Measurements from ENCODE around the gene PLPP7. TPM values are rescaled to one million over a fixed set of nuclear protein-coding genes. Genes with fewer than 3 reads are reported as not detected.

Gene PLPP7
- polyA plus RNA-seq, 1 of the 3 experiments (the other 2 are of a cell fraction) = 8.6 TPM

DNA sequence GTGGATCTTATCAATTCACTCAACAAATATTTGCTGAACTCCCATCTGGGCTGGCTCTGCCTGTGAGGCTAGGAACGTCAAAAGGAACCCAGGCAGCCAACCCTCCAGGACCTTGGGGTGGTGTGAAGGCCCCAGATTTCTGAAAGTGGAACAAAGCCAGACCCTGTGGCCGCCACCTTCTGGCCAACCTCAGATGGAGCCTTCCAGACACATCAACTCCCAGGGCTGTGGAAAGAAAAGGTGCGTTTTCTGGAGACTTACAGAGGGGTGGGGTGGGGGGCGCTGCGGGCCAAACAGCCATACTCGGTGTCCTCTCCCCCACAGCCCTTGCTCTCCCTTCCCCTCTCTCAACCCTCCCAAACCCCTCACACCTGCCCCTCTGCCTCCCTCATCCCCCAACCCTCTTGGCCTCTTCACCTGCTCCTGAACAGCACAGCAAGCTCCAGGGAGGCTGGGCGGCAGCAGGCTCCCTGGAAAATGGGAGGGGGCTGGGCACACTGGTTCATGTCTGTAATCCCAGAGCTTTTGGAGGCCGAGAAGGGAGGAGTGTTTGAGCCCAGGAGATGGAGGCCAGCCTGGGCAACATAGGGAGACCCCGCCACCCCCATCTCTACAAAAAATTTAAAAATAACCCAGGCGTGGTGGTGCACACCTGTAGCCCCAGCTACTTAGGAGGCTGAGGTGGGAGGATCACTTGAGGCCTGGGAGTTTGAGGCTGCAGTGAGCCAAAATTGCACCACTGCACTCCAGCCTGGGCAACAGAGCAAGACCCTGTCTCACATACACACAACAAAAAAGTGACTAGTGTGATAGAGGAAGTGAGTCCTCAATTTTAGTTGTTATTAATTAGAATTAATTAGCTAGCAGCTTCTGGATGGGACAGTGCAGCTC, 59.4 kb downstream of the PLPP7 start:
- Histone ChIP-seq H3K27ac (ENCODE audit: low read depth in 2 of 2, low read length in 1 of 2) (no peak overlapping the region), H3K9me2 (no peaks in the 10 kb centered on the region), H3K4me1 (ENCODE audit: control insufficient read depth in 1 of 2, insufficient read depth in 2 of 2, low read depth in 1 of 2, low read length in 1 of 2) (peaks cover 0 to 5% of the 10 kb centered on the region in 2 experiments; a peak in 1 of 4 replicates), H3K4me3 (ENCODE audit: low read depth in 2 of 2, low read length in 1 of 2) (no peak overlapping the region), H4K20me1 (ENCODE audit: insufficient read depth) (no peaks in the 10 kb centered on the region), H3K9me3 (no peaks in the 10 kb centered on the region), H3K79me2 (ENCODE audit: insufficient read depth) (no peaks in the 10 kb centered on the region), H3K27me3 (ENCODE audit: insufficient read depth) (no peaks in the 10 kb centered on the region; the same call in 1 of the 2 replicates), H3K36me3 (replicated peaks in 1 of 2; ENCODE audit: control insufficient read depth in 1 of 2, insufficient read depth in 2 of 2, low read length in 1 of 2) (no peaks in the 10 kb centered on the region), H2AFZ (ENCODE audit: low read depth) (no peak overlapping the region; the same call in 1 of the 2 replicates), H3K4me2 (no peak overlapping the region), H3F3A (replicated peaks; ENCODE audit: insufficient read depth) (no peaks in the 10 kb centered on the region), H3K9ac (no peak overlapping the region)
- TF ChIP-seq, protein P1, sequence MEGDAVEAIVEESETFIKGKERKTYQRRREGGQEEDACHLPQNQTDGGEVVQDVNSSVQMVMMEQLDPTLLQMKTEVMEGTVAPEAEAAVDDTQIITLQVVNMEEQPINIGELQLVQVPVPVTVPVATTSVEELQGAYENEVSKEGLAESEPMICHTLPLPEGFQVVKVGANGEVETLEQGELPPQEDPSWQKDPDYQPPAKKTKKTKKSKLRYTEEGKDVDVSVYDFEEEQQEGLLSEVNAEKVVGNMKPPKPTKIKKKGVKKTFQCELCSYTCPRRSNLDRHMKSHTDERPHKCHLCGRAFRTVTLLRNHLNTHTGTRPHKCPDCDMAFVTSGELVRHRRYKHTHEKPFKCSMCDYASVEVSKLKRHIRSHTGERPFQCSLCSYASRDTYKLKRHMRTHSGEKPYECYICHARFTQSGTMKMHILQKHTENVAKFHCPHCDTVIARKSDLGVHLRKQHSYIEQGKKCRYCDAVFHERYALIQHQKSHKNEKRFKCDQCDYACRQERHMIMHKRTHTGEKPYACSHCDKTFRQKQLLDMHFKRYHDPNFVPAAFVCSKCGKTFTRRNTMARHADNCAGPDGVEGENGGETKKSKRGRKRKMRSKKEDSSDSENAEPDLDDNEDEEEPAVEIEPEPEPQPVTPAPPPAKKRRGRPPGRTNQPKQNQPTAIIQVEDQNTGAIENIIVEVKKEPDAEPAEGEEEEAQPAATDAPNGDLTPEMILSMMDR (IDR thresholded peaks at IDR 0.05) = peak; percentile 29; the same call in 1 of the 2 replicates
- TF ChIP-seq TAF1 (IDR thresholded peaks at IDR 0.05; ENCODE audit: borderline replicate concordance, low read depth, low read length) (no peak), NFIC (IDR thresholded peaks at IDR 0.05; ENCODE audit: borderline replicate concordance) (peak; percentile 31; the same call in 1 of the 2 replicates), MEF2A (IDR thresholded peaks at IDR 0.05; ENCODE audit: borderline replicate concordance, low read depth) (no peak), MXI1 (IDR thresholded peaks at IDR 0.05; ENCODE audit: low read depth, low read length) (no peak), CHD2 (IDR thresholded peaks at IDR 0.05; ENCODE audit: low read length, partially characterized antibody) (no peak)
- ChIA-PET POLR2A (no interaction called here), CTCF (interaction anchor here (0.6 to 3.5 kb wide), 52 partner anchors 8 to 426 kb away, joined by 3 to 50 read pairs (median 5); partner anchors contain the start of genes PRRT1B and RAPGEF1)
- DNase-seq = no peak
- WGBS (ENCODE audit: low lambda C conversion rate) = 71% methylated on average over 9 of the region's 10 CpGs

DNA sequence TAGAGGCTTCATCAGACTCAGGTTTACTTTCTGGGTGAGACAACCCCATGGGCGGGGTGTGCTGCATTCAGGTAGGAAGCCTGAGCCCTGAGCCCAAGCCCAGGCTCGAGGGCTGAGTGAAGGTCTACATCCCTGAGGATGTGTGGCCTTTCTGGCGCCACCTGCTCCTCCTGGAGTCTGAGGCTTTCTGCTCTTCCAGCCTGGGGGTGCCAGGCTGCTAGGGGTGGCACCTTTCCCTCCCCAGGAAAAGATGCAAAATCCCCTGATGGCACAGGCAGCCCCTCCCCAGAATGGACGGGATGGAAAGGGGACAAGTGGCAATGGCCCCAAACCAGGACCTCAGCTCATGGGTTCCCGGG, 60.0 kb downstream of the PLPP7 start:
- Histone ChIP-seq H3K4me2 (peak overlapping the region; percentile 87; the same call in 1 of the 2 replicates), H3K9me2 (no peaks in the 10 kb centered on the region), H3F3A (replicated peaks; ENCODE audit: insufficient read depth) (no peaks in the 10 kb centered on the region), H3K27me3 (ENCODE audit: insufficient read depth) (no peaks in the 10 kb centered on the region; the same call in 1 of the 2 replicates), H3K9ac (no peak overlapping the region), H3K79me2 (ENCODE audit: insufficient read depth) (no peaks in the 10 kb centered on the region), H3K4me3 (ENCODE audit: low read depth in 2 of 2, low read length in 1 of 2) (peak overlapping the region; percentile 40 to 67; a peak in 2 of 4 replicates), H2AFZ (ENCODE audit: low read depth) (peak overlapping the region; percentile 96; the same call in 1 of the 2 replicates), H3K4me1 (ENCODE audit: control insufficient read depth in 1 of 2, insufficient read depth in 2 of 2, low read depth in 1 of 2, low read length in 1 of 2) (peaks cover 0 to 5% of the 10 kb centered on the region in 2 experiments; a peak in 1 of 4 replicates), H3K27ac (ENCODE audit: low read depth in 2 of 2, low read length in 1 of 2) (no peak overlapping the region), H4K20me1 (ENCODE audit: insufficient read depth) (no peaks in the 10 kb centered on the region), H3K9me3 (no peaks in the 10 kb centered on the region), H3K36me3 (replicated peaks in 1 of 2; ENCODE audit: control insufficient read depth in 1 of 2, insufficient read depth in 2 of 2, low read length in 1 of 2) (no peaks in the 10 kb centered on the region)
- WGBS (ENCODE audit: low lambda C conversion rate) = 46% methylated on average over 3 of the region's 5 CpGs
- no peak for DNase-seq
- CTCF ChIA-PET = interaction anchor here (0.6 to 3.5 kb wide), 60 partner anchors 9 to 425 kb away, joined by 3 to 50 read pairs (median 5); partner anchors contain the start of genes PRRT1B and RAPGEF1
- POLR2A ChIA-PET = no interaction called here
- TF ChIP-seq, protein P1 (IDR thresholded peaks at IDR 0.05) = no peak
- TF ChIP-seq, protein P2, sequence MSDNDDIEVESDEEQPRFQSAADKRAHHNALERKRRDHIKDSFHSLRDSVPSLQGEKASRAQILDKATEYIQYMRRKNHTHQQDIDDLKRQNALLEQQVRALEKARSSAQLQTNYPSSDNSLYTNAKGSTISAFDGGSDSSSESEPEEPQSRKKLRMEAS (IDR thresholded peaks at IDR 0.05; ENCODE audit: low read depth) = no peak
- no peak for TF ChIP-seq POLR2AphosphoS5 (IDR thresholded peaks at IDR 0.05; ENCODE audit: low read depth, low read length)
- TF ChIP-seq CHD2 (IDR thresholded peaks at IDR 0.05; ENCODE audit: low read length, partially characterized antibody) = no peak
- TF ChIP-seq SMC3 (IDR thresholded peaks at IDR 0.05; ENCODE audit: low read depth, low read length) = no peak
- TF ChIP-seq TEAD4 (IDR thresholded peaks at IDR 0.05; ENCODE audit: borderline replicate concordance, insufficient read depth) = no peak
- TF ChIP-seq FOSL2 (IDR thresholded peaks at IDR 0.05; ENCODE audit: borderline replicate concordance, low read depth) = no peak
- TF ChIP-seq RCOR1 (IDR thresholded peaks at IDR 0.05; ENCODE audit: low read length) = no peak
- TF ChIP-seq MXI1 (IDR thresholded peaks at IDR 0.05; ENCODE audit: low read depth, low read length) = no peak
- TF ChIP-seq, protein P3, sequence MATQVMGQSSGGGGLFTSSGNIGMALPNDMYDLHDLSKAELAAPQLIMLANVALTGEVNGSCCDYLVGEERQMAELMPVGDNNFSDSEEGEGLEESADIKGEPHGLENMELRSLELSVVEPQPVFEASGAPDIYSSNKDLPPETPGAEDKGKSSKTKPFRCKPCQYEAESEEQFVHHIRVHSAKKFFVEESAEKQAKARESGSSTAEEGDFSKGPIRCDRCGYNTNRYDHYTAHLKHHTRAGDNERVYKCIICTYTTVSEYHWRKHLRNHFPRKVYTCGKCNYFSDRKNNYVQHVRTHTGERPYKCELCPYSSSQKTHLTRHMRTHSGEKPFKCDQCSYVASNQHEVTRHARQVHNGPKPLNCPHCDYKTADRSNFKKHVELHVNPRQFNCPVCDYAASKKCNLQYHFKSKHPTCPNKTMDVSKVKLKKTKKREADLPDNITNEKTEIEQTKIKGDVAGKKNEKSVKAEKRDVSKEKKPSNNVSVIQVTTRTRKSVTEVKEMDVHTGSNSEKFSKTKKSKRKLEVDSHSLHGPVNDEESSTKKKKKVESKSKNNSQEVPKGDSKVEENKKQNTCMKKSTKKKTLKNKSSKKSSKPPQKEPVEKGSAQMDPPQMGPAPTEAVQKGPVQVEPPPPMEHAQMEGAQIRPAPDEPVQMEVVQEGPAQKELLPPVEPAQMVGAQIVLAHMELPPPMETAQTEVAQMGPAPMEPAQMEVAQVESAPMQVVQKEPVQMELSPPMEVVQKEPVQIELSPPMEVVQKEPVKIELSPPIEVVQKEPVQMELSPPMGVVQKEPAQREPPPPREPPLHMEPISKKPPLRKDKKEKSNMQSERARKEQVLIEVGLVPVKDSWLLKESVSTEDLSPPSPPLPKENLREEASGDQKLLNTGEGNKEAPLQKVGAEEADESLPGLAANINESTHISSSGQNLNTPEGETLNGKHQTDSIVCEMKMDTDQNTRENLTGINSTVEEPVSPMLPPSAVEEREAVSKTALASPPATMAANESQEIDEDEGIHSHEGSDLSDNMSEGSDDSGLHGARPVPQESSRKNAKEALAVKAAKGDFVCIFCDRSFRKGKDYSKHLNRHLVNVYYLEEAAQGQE (IDR thresholded peaks at IDR 0.05; ENCODE audit: low read depth, low read length) = no peak
- TF ChIP-seq JUND (IDR thresholded peaks at IDR 0.05) = no peak

Data from SK-N-SH (cell line).